Stimulated activated CD8-positive, alpha-beta memory T cell treated with anti-CD3 and anti-CD28 coated beads, Interleukin-15, amount 100 ng/mL, for 24 hours (primary cell): ENCODE measurements around the gene MEIKIN.

ENCODE experiments used
- DNase-seq: peaks from one replicate; pipeline ENCODE4 v3.0.0-alpha.2; 2020; ENCODE audit warnings: low read depth

Gene MEIKIN

GRCh38 chr5:131945551-131946168 is at the start of gene MEIKIN:
TSS of gene MEIKIN (minus strand) at chr5:131945663. CDS start at chr5:131945505, 158 bp downstream.
- DNase-seq: no peak

- no peak for DNase-seq
Observed at GRCh38 chr5:131994533-131995226, 49.2 kb upstream of the MEIKIN start.

DNA sequence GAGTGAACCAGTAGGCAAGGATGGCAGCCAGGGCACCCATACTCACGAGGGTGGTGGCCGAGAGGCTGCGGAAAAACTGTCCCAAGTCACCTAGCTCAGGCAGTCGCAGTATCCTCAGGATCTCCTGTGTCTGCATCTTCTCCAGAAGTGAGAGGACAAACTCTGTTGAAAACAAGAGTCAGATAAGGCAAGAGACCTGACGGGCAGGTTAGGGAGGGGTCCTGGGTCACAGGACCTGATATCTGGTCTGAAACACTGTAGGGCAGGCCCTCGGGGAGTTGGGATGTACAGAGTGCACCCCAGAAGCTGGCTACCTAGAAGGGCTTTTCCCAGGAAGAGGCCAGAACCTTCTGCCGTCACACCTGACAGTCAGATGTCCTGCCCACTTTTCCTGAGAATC is 48.6 kb upstream of the MEIKIN start:
- DNase-seq: no peak

GRCh38 chr5:131993676-131994075 is 48.2 kb upstream of the MEIKIN start:
- no peak for DNase-seq

- no peak for DNase-seq
Observed at GRCh38 chr5:131992370-131992769, 46.9 kb upstream of the MEIKIN start.

DNA sequence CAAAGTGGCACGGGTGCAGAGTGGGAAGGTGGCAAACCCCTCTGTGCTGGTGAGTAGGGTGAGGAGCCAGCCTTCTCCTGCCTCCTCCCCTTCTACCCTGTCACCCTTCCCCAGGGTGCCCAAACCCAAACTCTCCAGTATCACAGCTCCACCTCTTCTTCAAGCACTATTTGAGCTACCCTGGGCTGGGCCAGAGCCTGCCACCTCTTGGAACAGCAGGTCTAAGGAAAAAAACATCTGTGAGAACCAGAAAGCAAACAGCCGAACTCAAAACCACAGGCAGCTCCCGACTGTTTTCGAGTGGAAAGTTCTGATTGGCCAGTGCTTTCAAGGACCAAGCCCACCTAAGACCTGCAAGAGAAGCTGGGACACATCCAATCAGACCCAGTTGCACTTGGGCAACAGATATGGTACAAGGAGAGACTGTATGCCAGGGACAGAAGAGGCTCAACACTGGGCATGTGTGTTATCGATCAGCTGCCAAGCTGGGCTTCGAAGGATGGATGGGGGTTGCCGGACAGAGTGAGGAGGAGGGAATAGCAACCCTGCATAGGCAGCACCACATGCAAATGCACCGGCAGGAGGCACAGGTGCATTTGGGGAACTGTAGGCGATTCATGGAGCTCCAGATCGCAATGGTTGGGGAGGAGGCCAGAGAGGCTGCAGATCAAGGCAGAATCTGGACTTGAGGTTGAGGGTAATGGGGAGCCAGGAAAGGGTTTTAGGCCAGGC is 46.3 kb upstream of the MEIKIN start:
- no peak for DNase-seq

GRCh38 chr5:131990716-131991115 is 45.3 kb upstream of the MEIKIN start:
- no peak for DNase-seq

DNA sequence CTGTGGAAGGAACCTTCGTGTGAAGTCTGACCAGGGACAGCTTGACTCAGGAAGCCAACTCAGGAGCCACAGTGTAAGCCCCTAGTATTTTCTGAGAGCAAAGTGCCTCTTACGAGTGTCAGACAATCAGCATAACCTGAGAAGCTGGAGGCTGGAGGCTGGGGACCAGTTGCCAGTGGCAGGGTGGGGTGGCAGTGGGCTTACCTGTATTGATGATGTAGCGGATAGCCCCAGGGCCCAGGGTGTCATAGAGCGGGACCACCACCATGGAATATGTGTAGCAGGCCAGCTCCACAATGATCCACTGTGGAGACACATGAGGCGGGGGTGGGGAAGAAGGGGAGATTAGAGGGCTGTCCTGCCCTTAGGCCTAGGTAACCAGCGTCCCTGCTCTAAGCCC is 43.1 kb upstream of the MEIKIN start:
- no peak for DNase-seq

GRCh38 chr5:131987251-131987650 is 41.8 kb upstream of the MEIKIN start:
- no peak for DNase-seq

GRCh38 chr5:131986161-131986912 is 40.9 kb upstream of the MEIKIN start:
- DNase-seq: no peak

DNA sequence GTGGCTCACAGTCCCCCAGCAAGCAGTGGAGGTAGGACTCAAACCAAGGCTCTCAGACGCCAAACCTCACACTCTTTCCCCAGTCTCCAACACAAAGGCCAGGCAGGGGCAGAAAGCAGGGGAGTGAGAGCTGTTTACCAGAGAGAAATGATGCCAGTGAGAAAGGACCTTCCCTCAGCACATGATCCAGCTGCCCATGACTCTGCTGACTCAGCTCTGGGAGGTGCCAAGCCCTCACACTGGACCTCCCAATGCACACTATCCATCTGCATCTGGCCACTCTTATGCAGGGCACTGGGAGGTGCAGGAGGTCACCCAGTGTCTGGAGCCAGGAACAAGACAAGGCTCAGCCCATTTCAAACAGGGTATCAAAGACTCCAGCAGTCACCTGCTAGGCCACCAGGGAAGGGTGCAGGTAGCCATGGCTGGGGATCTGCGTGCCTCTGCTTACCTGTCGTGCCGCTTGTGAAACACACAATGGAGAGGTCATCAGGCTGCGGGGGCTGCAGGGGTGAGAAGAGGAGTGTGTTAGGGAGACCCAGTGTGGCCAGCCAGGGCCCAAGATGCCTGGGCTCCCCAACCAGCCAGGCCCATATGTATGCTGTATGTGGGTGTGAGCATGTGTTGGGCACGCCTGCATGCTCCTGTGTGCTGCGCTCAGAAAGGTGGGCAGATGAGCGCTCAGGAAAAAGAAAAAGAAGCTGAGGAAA is 39.6 kb upstream of the MEIKIN start:
- no peak for DNase-seq

DNA sequence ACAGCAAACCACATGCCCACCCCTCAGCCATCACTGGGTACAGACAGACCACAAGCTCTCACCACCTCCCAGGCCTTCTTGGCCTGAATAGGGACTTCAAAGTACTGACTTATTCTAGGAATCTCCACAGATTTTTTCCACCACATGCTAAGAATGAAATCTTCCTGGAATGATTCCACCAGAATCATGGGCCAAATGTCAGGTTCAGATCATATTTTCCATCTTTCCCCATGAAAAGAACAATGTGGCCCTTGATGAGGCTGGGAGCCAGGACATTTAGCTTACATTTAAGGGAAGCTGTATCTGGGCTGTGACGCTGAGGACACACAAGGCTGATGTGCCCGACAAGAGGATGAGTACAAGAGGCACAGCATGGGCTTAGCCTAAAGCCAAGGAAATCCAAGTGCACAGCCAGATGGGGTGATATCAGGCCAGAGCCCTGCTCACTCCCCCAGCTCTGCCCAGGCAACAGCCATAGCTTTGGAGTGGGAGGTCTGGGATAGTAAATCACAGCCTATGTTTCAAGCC is 37.8 kb upstream of the MEIKIN start:
- no peak for DNase-seq

DNA sequence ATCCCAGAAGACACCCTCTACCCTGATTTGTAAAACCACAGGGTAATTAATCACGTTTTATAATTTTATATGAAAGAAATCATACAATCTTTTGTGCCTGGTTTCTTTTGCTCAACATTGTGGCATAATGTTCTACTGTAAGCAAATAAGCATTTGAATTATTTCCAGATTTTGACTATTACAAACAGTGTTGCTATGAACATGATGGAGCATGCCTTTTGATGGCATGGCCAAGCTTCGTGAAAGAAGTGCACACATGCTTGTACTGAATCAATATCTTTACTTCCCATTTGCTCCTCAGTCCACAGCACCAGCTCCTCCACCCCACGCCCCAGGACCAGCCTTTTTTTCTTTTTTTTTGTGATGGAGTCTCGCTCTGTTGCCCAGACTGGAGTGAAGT is 36.1 kb upstream of the MEIKIN start:
- DNase-seq: no peak

GRCh38 chr5:131980696-131981095 is 35.2 kb upstream of the MEIKIN start:
- no peak for DNase-seq

DNA sequence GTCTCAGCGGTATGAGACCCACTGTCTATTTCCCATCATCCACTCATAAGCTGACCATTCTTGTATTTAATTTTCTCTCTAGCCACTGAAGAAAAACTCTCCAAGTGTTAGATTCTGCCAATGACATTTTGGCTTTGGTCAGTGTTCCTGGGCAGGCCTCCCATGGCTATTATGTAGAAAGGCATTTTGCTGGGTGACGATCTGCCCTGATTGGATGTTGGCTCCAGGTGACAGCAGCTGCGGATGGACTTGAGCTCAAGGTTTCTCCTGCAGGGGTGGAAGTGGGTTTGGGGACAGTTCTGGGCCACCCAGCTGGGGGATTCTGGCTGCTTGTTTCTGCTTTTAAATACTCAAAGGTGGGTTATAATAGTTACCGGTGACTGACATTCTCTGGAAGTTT is 34.4 kb upstream of the MEIKIN start:
- no peak for DNase-seq

DNA sequence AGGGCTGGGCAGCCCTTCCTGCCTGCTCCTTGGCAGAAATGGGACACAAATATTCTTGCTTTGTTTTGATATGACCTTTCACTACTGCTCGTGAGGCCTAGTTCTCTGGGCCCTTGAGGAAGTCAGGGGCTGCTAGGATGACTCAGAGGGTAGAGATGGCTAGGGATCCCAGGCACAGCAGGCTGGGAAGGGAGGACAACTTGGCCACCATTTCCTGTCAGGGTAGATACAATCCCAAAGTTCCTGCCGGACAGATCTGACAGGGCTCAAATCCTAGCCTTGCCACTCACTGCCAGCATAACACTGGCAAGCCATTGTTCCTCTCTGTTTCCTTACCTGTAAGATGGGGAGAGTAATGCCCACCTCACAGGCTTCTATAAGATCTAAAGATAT is 31.7 kb upstream of the MEIKIN start:
- DNase-seq: no peak

GRCh38 chr5:131976414-131977211 is 31.1 kb upstream of the MEIKIN start:
- DNase-seq: no peak

DNA sequence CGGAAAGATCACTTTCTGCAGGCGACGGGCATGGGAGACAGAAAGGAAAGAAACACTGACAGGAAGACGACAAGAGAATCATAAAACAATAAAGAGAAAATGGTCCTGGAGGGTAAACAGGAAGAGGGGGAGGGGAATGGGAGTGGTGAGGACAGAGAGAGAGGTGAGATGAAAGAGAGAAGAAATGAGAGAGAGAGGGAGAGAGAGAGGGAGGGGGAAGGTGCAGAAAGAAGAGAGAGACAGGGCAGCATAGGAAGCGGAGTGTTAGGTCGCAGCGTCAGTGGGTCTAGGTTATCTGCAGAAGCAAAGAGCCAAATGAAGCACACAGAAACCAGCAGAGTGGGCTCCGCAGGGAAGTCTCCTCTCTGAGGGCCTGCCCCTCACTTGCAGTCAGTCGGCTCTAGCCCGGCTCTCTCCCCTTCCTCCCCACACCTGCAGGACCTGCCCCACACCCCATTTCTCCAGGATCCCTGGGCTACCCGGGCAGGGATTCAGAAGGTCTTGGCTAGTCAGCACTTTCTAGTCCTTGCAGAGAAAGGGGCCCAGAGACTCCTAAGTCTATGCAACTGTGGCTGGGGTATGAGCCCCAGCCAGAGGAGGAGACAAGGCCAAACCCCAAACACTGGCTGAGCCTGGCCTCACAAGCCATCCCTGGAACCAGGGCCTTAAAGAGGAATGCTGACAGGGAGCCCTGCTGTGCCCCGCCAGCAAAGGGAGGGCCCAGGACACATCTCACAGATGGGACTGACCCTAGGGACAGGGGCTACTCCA is 29.7 kb upstream of the MEIKIN start:
- DNase-seq: no peak

DNA sequence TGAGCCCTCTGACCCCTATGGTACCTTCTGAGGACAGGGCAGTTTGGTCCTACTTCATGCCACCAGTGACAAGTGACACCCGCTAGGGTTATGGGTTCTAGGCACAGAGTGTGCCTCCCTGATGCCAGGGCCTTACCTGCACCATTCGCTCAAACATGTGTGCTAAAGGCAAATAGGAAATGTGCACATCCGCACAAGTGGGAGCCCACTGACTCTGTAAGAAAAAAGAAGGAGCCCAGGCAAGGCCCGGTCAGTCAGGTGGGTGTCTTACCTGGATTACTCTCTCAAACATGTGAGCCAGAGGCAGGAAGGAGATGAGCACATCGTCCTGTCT is 29.1 kb upstream of the MEIKIN start:
- no peak for DNase-seq

GRCh38 chr5:131974016-131974415 is 28.6 kb upstream of the MEIKIN start:
- DNase-seq: no peak
